ENCODE results near the gene STRIP2. TPM values are rescaled to one million over a fixed set of nuclear protein-coding genes. Genes with fewer than 3 reads are reported as not detected.
A peak's percentile ranks its signal among the peaks of the same experiment; 100 is the strongest.

The STRIP2 gene
- polyA plus RNA-seq, 4 donors: 0.22 to 1.3 (median 0.95) TPM; not detected in 1

GRCh38 chr7:129495987-129496386, 61.8 kb downstream of the STRIP2 start:
- 51 to 63% (median 59%) methylated on average over 1 of the region's 1 CpG for WGBS, 3 donors
- Histone ChIP-seq H3K27me3 (ENCODE audit: control insufficient read depth in 3 of 3, insufficient read depth in 3 of 3, low read length in 3 of 3) (peaks cover 0 to 2% (median 0%) of the 10 kb centered on the region in 3 donors), H3K9me3 (ENCODE audit: control insufficient read depth in 2 of 2, insufficient read depth in 1 of 2, low read depth in 1 of 2, low read length in 1 of 2) (no peaks in the 10 kb centered on the region), H3K27ac (ENCODE audit: low read depth in 1 of 3, low read length in 2 of 3) (no peak overlapping the region), H3K4me1 (ENCODE audit: control insufficient read depth in 3 of 3, insufficient read depth in 2 of 3, low read depth in 1 of 3, low read length in 2 of 3) (no peaks in the 10 kb centered on the region), H3K4me3 (ENCODE audit: low read depth in 1 of 3, low read length in 3 of 3) (no peak overlapping the region), H3K36me3 (ENCODE audit: control insufficient read depth in 3 of 3, insufficient read depth in 2 of 3, low read depth in 1 of 3, low read length in 3 of 3) (no peaks in the 10 kb centered on the region)
- no peak for FAIRE-seq
- no peak for DNase-seq

- DNase-seq (no peak), FAIRE-seq (no peak)
- H3K36me3 ChIP-seq (ENCODE audit: control insufficient read depth in 3 of 3, insufficient read depth in 2 of 3, low read depth in 1 of 3, low read length in 3 of 3): no peaks in the 10 kb centered on the region
- H3K4me3 ChIP-seq (ENCODE audit: low read depth in 1 of 3, low read length in 3 of 3): no peak overlapping the region
- 65 to 77% (median 72%) methylated on average over 7 of the region's 7 CpGs for WGBS, 3 donors
- H3K4me1 ChIP-seq (ENCODE audit: control insufficient read depth in 3 of 3, insufficient read depth in 2 of 3, low read depth in 1 of 3, low read length in 2 of 3): no peaks in the 10 kb centered on the region
- H3K9me3 ChIP-seq (ENCODE audit: control insufficient read depth in 2 of 2, insufficient read depth in 1 of 2, low read depth in 1 of 2, low read length in 1 of 2): no peaks in the 10 kb centered on the region
- H3K27ac ChIP-seq (ENCODE audit: low read depth in 1 of 3, low read length in 2 of 3): no peak overlapping the region
- peaks cover 0 to 2% (median 0%) of the 10 kb centered on the region in 3 donors for H3K27me3 ChIP-seq (ENCODE audit: control insufficient read depth in 3 of 3, insufficient read depth in 3 of 3, low read length in 3 of 3)
These were observed 62.4 kb downstream of the STRIP2 start for GRCh38 chr7:129496653-129497052.

- no peaks in the 10 kb centered on the region for H3K9me3 ChIP-seq (ENCODE audit: control insufficient read depth in 2 of 2, insufficient read depth in 1 of 2, low read depth in 1 of 2, low read length in 1 of 2)
- DNase-seq (peak in 1 of 2 donors; percentile 43), FAIRE-seq (no peak)
- WGBS, 3 donors: 45 to 77% (median 61%) methylated on average over 4 of the region's 4 CpGs
- peaks cover 0 to 3% (median 0%) of the 10 kb centered on the region in 3 donors for H3K4me1 ChIP-seq (ENCODE audit: control insufficient read depth in 3 of 3, insufficient read depth in 2 of 3, low read depth in 1 of 3, low read length in 2 of 3)
- no peaks in the 10 kb centered on the region for H3K36me3 ChIP-seq (ENCODE audit: control insufficient read depth in 3 of 3, insufficient read depth in 2 of 3, low read depth in 1 of 3, low read length in 3 of 3)
- no peak overlapping the region for H3K27ac ChIP-seq (ENCODE audit: low read depth in 1 of 3, low read length in 2 of 3)
- peaks cover 0 to 5% (median 0%) of the 10 kb centered on the region in 3 donors for H3K27me3 ChIP-seq (ENCODE audit: control insufficient read depth in 3 of 3, insufficient read depth in 3 of 3, low read length in 3 of 3)
- no peak overlapping the region for H3K4me3 ChIP-seq (ENCODE audit: low read depth in 1 of 3, low read length in 3 of 3)
These were observed 62.9 kb downstream of the STRIP2 start for GRCh38 chr7:129497156-129497555.

GRCh38 chr7:129498021-129498420, 63.8 kb downstream of the STRIP2 start:
- Histone ChIP-seq H3K27me3 (ENCODE audit: control insufficient read depth in 3 of 3, insufficient read depth in 3 of 3, low read length in 3 of 3) (peaks cover 0 to 10% (median 0%) of the 10 kb centered on the region in 3 donors), H3K4me1 (ENCODE audit: control insufficient read depth in 3 of 3, insufficient read depth in 2 of 3, low read depth in 1 of 3, low read length in 2 of 3) (peaks cover 0 to 8% (median 0%) of the 10 kb centered on the region in 3 donors), H3K36me3 (ENCODE audit: control insufficient read depth in 3 of 3, insufficient read depth in 2 of 3, low read depth in 1 of 3, low read length in 3 of 3) (no peaks in the 10 kb centered on the region), H3K27ac (ENCODE audit: low read depth in 1 of 3, low read length in 2 of 3) (no peak overlapping the region), H3K4me3 (ENCODE audit: low read depth in 1 of 3, low read length in 3 of 3) (no peak overlapping the region), H3K9me3 (ENCODE audit: control insufficient read depth in 2 of 2, insufficient read depth in 1 of 2, low read depth in 1 of 2, low read length in 1 of 2) (no peaks in the 10 kb centered on the region)
- 92 to 96% (median 93%) methylated on average over 1 of the region's 1 CpG for WGBS, 3 donors
- no peak for FAIRE-seq
- DNase-seq: no peak

- WGBS, 3 donors: 75 to 84% (median 80%) methylated on average over 6 of the region's 6 CpGs
These were observed 65.8 kb downstream of the STRIP2 start for GRCh38 chr7:129499999-129500398.

GRCh38 chr7:129501760-129502707, 67.8 kb downstream of the STRIP2 start, which contains the start of gene SMKR1:
TSS of gene SMKR1 (plus strand) at chr7:129502531. CDS start at chr7:129502825, 294 bp downstream.
- Histone ChIP-seq H3K9me3 (ENCODE audit: control insufficient read depth in 2 of 2, insufficient read depth in 1 of 2, low read depth in 1 of 2, low read length in 1 of 2) (no peaks in the 10 kb centered on the region), H3K36me3 (ENCODE audit: control insufficient read depth in 3 of 3, insufficient read depth in 2 of 3, low read depth in 1 of 3, low read length in 3 of 3) (no peaks in the 10 kb centered on the region), H3K27me3 (ENCODE audit: control insufficient read depth in 3 of 3, insufficient read depth in 3 of 3, low read length in 3 of 3) (peaks cover 0 to 25% (median 0%) of the 10 kb centered on the region in 3 donors), H3K4me1 (ENCODE audit: control insufficient read depth in 3 of 3, insufficient read depth in 2 of 3, low read depth in 1 of 3, low read length in 2 of 3) (peaks cover 0 to 11% (median 0%) of the 10 kb centered on the region in 3 donors), H3K27ac (ENCODE audit: low read depth in 1 of 3, low read length in 2 of 3) (no peak within 1 kb of the TSS), H3K4me3 (ENCODE audit: low read depth in 1 of 3, low read length in 3 of 3) (peak within 1 kb of the TSS in 2 of 3 donors; percentile 33 to 53)
- DNase-seq (peak; percentile 78 to 82), FAIRE-seq (no peak)
- 5 to 9% (median 5%) methylated on average over 42 to 89 of the region's 89 CpGs for WGBS, 3 donors

More at GRCh38 chr7:129499999-129500398, 65.8 kb downstream of the STRIP2 start:
- no peak for FAIRE-seq
- Histone ChIP-seq H3K27me3 (ENCODE audit: control insufficient read depth in 3 of 3, insufficient read depth in 3 of 3, low read length in 3 of 3) (peaks cover 0 to 25% (median 0%) of the 10 kb centered on the region in 3 donors), H3K4me3 (ENCODE audit: low read depth in 1 of 3, low read length in 3 of 3) (no peak overlapping the region), H3K36me3 (ENCODE audit: control insufficient read depth in 3 of 3, insufficient read depth in 2 of 3, low read depth in 1 of 3, low read length in 3 of 3) (no peaks in the 10 kb centered on the region), H3K9me3 (ENCODE audit: control insufficient read depth in 2 of 2, insufficient read depth in 1 of 2, low read depth in 1 of 2, low read length in 1 of 2) (no peaks in the 10 kb centered on the region), H3K4me1 (ENCODE audit: control insufficient read depth in 3 of 3, insufficient read depth in 2 of 3, low read depth in 1 of 3, low read length in 2 of 3) (peaks cover 0 to 11% (median 0%) of the 10 kb centered on the region in 3 donors), H3K27ac (ENCODE audit: low read depth in 1 of 3, low read length in 2 of 3) (no peak overlapping the region)
- DNase-seq: no peak

- Histone ChIP-seq H3K9me3 (ENCODE audit: control insufficient read depth in 2 of 2, insufficient read depth in 1 of 2, low read depth in 1 of 2, low read length in 1 of 2) (no peaks in the 10 kb centered on the region), H3K27ac (ENCODE audit: low read depth in 1 of 3, low read length in 2 of 3) (no peak overlapping the region), H3K4me3 (ENCODE audit: low read depth in 1 of 3, low read length in 3 of 3) (peak overlapping the region in 2 of 3 donors; percentile 33 to 53), H3K4me1 (ENCODE audit: control insufficient read depth in 3 of 3, insufficient read depth in 2 of 3, low read depth in 1 of 3, low read length in 2 of 3) (peaks cover 0 to 11% (median 0%) of the 10 kb centered on the region in 3 donors), H3K27me3 (ENCODE audit: control insufficient read depth in 3 of 3, insufficient read depth in 3 of 3, low read length in 3 of 3) (peaks cover 0 to 25% (median 0%) of the 10 kb centered on the region in 3 donors), H3K36me3 (ENCODE audit: control insufficient read depth in 3 of 3, insufficient read depth in 2 of 3, low read depth in 1 of 3, low read length in 3 of 3) (no peaks in the 10 kb centered on the region)
- FAIRE-seq (no peak), DNase-seq (peak in 1 of 2 donors; percentile 26)
- 13 to 16% (median 13%) methylated on average over 48 to 58 of the region's 58 CpGs for WGBS, 3 donors
These were observed 68.8 kb downstream of the STRIP2 start for GRCh38 chr7:129502708-129503685.

- FAIRE-seq: no peak
- no peak overlapping the region for H3K27ac ChIP-seq (ENCODE audit: low read depth in 1 of 3, low read length in 2 of 3)
- H3K4me3 ChIP-seq (ENCODE audit: low read depth in 1 of 3, low read length in 3 of 3): no peak overlapping the region
- H3K27me3 ChIP-seq (ENCODE audit: control insufficient read depth in 3 of 3, insufficient read depth in 3 of 3, low read length in 3 of 3): peaks cover 0 to 25% (median 0%) of the 10 kb centered on the region in 3 donors
- WGBS, 3 donors: 93 to 97% (median 96%) methylated on average over 8 of the region's 8 CpGs
- DNase-seq: no peak
- H3K9me3 ChIP-seq (ENCODE audit: control insufficient read depth in 2 of 2, insufficient read depth in 1 of 2, low read depth in 1 of 2, low read length in 1 of 2): no peaks in the 10 kb centered on the region
- peaks cover 0 to 11% (median 0%) of the 10 kb centered on the region in 3 donors for H3K4me1 ChIP-seq (ENCODE audit: control insufficient read depth in 3 of 3, insufficient read depth in 2 of 3, low read depth in 1 of 3, low read length in 2 of 3)
- H3K36me3 ChIP-seq (ENCODE audit: control insufficient read depth in 3 of 3, insufficient read depth in 2 of 3, low read depth in 1 of 3, low read length in 3 of 3): no peaks in the 10 kb centered on the region
These were observed 69.5 kb downstream of the STRIP2 start for GRCh38 chr7:129503725-129504124.

Data from small intestine (tissue), 7 donors.